Measurements from ENCODE around the gene MIX23.

Gene MIX23

GRCh38 chr3:122392868-122393844 is 10.1 kb upstream of the MIX23 start:
- H3K9ac ChIP-seq (ENCODE audit: low read depth, low read length) = no peak overlapping the region
- no peak overlapping the region for H3K4me3 ChIP-seq (ENCODE audit: low read depth, low read length)
- H3K4me1 ChIP-seq (ENCODE audit: control insufficient read depth, insufficient read depth, low read length) = 0 out of 2 replicates have a peak, but pooled peaks cover 3% of the 10 kb centered on the region
- H3K36me3 ChIP-seq (ENCODE audit: control insufficient read depth, insufficient read depth, low read length) = peaks cover 9% of the 10 kb centered on the region; the same call in 1 of the 2 replicates
- no peaks in the 10 kb centered on the region for H3K9me3 ChIP-seq (ENCODE audit: control insufficient read depth, insufficient read depth, low read length)
- no peaks in the 10 kb centered on the region for H3K27me3 ChIP-seq (ENCODE audit: control insufficient read depth, insufficient read depth, low read length)
- no peak overlapping the region for H3K27ac ChIP-seq (ENCODE audit: low read depth, low read length)

DNA sequence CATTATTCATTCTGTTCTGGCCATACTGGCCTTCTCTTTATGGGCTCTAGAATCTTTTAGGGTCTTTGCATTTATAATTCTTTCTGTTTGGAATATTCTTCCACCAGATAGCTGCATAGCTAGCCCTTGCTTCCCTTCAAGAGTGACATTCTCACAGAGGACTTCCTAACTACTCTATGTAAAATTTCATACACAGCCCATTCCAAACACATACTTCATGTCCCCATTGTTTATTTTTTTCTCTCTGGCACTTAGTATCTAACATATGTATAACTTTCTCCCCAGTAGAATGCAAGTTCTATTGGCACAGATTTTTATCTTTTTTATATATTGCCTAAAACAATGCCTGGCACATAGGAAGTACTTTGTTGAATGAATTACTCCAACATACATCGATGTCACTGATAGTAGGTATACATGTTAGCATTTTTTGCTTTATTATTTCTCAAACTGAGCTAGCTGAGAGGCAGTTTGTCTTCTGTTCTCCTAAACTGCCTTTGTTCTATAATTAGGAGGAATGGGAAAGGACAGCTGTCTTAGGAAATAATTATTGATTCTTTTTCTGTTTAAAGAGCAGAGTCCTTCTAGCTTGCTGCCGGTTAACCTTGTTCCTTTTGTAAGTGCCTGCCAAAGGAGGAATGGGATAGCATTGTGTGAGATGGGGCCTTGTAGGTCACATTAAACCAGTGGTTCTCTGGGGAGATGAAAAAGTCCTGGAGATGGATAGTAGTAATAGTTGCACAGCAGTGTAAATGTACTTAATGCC is 8.8 kb upstream of the MIX23 start:
- Histone ChIP-seq H3K27me3 (ENCODE audit: control insufficient read depth, insufficient read depth, low read length) (no peaks in the 10 kb centered on the region), H3K36me3 (ENCODE audit: control insufficient read depth, insufficient read depth, low read length) (peaks cover 9% of the 10 kb centered on the region; the same call in 1 of the 2 replicates), H3K9me3 (ENCODE audit: control insufficient read depth, insufficient read depth, low read length) (no peaks in the 10 kb centered on the region), H3K9ac (ENCODE audit: low read depth, low read length) (no peak overlapping the region), H3K4me3 (ENCODE audit: low read depth, low read length) (no peak overlapping the region), H3K4me1 (ENCODE audit: control insufficient read depth, insufficient read depth, low read length) (0 out of 2 replicates have a peak, but pooled peaks cover 3% of the 10 kb centered on the region), H3K27ac (ENCODE audit: low read depth, low read length) (no peak overlapping the region)

DNA sequence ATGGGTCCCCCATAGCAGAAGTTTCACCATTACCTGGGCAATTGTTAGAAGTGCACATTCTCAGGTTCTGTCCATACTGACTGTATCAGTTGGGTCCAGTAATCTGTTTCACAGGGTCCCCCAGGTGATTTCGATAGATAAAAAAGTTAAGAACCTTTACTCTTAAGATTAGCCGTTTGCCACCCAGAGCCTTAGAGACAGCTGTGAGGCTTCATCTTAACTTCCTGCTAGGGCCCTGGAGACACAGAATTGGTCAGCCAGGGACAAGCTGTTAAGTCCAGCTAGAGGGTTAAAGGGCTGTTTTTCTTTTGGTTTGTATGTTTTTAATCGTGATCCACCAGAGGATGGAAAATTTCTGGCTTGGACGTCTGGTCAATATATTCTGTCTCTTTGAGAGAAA is 7.6 kb upstream of the MIX23 start:
- Histone ChIP-seq H3K27ac (ENCODE audit: low read depth, low read length) (no peak overlapping the region), H3K4me3 (ENCODE audit: low read depth, low read length) (no peak overlapping the region), H3K9me3 (ENCODE audit: control insufficient read depth, insufficient read depth, low read length) (no peaks in the 10 kb centered on the region), H3K27me3 (ENCODE audit: control insufficient read depth, insufficient read depth, low read length) (no peaks in the 10 kb centered on the region), H3K4me1 (ENCODE audit: control insufficient read depth, insufficient read depth, low read length) (0 out of 2 replicates have a peak, but pooled peaks cover 3% of the 10 kb centered on the region), H3K36me3 (ENCODE audit: control insufficient read depth, insufficient read depth, low read length) (peaks cover 16% of the 10 kb centered on the region; the same call in 1 of the 2 replicates), H3K9ac (ENCODE audit: low read depth, low read length) (no peak overlapping the region)

GRCh38 chr3:122389892-122390291 is 6.9 kb upstream of the MIX23 start:
- Histone ChIP-seq H3K27me3 (ENCODE audit: control insufficient read depth, insufficient read depth, low read length) (no peaks in the 10 kb centered on the region), H3K4me1 (ENCODE audit: control insufficient read depth, insufficient read depth, low read length) (peaks cover 7% of the 10 kb centered on the region; the same call in 1 of the 2 replicates), H3K27ac (ENCODE audit: low read depth, low read length) (no peak overlapping the region), H3K36me3 (ENCODE audit: control insufficient read depth, insufficient read depth, low read length) (peaks cover 16% of the 10 kb centered on the region; the same call in 1 of the 2 replicates), H3K9me3 (ENCODE audit: control insufficient read depth, insufficient read depth, low read length) (no peaks in the 10 kb centered on the region), H3K4me3 (ENCODE audit: low read depth, low read length) (no peak overlapping the region), H3K9ac (ENCODE audit: low read depth, low read length) (no peak overlapping the region)

GRCh38 chr3:122389197-122389596 is 6.2 kb upstream of the MIX23 start:
- Histone ChIP-seq H3K27ac (ENCODE audit: low read depth, low read length) (no peak overlapping the region), H3K36me3 (ENCODE audit: control insufficient read depth, insufficient read depth, low read length) (peaks cover 16% of the 10 kb centered on the region; the same call in 1 of the 2 replicates), H3K9me3 (ENCODE audit: control insufficient read depth, insufficient read depth, low read length) (no peaks in the 10 kb centered on the region), H3K4me3 (ENCODE audit: low read depth, low read length) (no peak overlapping the region), H3K27me3 (ENCODE audit: control insufficient read depth, insufficient read depth, low read length) (no peaks in the 10 kb centered on the region), H3K4me1 (ENCODE audit: control insufficient read depth, insufficient read depth, low read length) (peaks cover 7% of the 10 kb centered on the region; the same call in 1 of the 2 replicates), H3K9ac (ENCODE audit: low read depth, low read length) (no peak overlapping the region)

DNA sequence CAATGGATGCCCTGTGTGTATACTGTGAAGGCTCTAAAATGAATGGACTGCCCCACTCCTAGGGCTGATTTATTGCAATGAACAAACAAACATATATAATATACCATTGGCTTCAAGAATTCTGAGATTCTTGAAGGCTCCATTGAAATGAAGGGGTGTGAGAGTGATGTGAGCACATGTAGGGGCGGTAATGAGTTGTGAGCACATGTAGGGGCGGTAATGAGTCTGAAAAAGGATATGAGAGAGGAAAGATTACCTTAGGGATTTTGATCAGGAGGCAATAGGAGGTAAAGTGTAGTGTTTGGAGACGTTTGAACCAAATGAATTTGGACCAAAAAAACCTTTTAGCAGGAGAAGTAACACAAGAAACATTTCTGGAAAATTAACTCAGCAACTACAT is 4.7 kb upstream of the MIX23 start:
- no peak overlapping the region for H3K9ac ChIP-seq (ENCODE audit: low read depth, low read length)
- H3K4me1 ChIP-seq (ENCODE audit: control insufficient read depth, insufficient read depth, low read length) = peaks cover 10% of the 10 kb centered on the region
- no peak overlapping the region for H3K4me3 ChIP-seq (ENCODE audit: low read depth, low read length)
- H3K27ac ChIP-seq (ENCODE audit: low read depth, low read length) = no peak overlapping the region
- no peaks in the 10 kb centered on the region for H3K9me3 ChIP-seq (ENCODE audit: control insufficient read depth, insufficient read depth, low read length)
- H3K36me3 ChIP-seq (ENCODE audit: control insufficient read depth, insufficient read depth, low read length) = peaks cover 7% of the 10 kb centered on the region; the same call in 1 of the 2 replicates
- H3K27me3 ChIP-seq (ENCODE audit: control insufficient read depth, insufficient read depth, low read length) = no peaks in the 10 kb centered on the region

DNA sequence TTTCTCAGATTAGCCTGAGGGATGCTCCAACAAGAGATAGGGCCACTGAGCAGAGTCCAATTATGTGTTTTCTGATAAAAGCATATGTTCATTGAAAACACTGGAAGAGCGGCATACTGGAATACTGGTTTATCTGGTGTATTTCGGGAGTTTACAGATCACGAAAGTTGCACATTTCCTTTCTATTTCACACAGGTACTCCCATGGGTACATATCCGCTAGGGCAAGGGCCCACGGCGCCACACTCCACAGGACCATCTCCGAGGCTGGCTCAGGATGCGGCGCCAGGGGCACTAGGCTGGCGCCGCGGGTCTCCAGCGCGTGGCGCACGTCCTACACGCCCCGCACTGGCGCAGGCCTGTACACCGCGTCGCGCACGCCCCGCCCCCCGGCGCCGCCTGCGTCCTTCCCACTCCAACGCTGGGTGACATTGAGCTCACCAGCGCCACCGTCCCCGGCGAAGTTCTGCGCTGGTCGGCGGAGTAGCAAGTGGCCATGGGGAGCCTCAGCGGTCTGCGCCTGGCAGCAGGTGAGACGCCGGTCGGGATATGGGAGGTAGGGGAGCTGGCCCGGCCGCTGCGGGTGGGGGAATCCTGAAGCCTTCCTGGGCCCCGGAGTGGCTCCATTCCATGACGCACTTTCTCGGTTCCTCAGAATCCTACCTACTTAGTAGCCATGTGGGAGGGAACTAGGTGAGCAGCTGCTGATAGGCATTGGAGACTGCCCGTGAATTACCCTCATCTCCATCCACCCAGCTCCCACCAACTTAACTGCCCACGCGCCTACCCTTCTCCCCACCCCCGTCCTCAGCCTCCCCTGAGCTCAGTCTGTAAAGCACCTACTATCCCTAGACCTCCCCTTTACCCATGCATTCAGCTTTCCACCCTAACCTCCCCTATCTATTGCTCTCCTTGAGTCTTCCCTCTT is 1.0 kb upstream of the MIX23 start, which contains the start of gene FAM162A:
Gene FAM162A, plus strand, starts transcription at position 412 of the 927 bp plus-strand sequence. Its CDS starts 84 bp downstream, at position 496.
- Histone ChIP-seq H3K9me3 (ENCODE audit: control insufficient read depth, insufficient read depth, low read length) (no peaks in the 10 kb centered on the region), H3K36me3 (ENCODE audit: control insufficient read depth, insufficient read depth, low read length) (peaks cover 17% of the 10 kb centered on the region), H3K4me3 (ENCODE audit: low read depth, low read length) (peak within 1 kb of the TSS; percentile 90), H3K4me1 (ENCODE audit: control insufficient read depth, insufficient read depth, low read length) (peaks cover 10% of the 10 kb centered on the region), H3K27ac (ENCODE audit: low read depth, low read length) (peak within 1 kb of the TSS; percentile 91), H3K9ac (ENCODE audit: low read depth, low read length) (peak within 1 kb of the TSS; percentile 90), H3K27me3 (ENCODE audit: control insufficient read depth, insufficient read depth, low read length) (no peaks in the 10 kb centered on the region)

GRCh38 chr3:122377975-122378374 is 5.1 kb downstream of the MIX23 start:
- peaks cover 19% of the 10 kb centered on the region for H3K36me3 ChIP-seq (ENCODE audit: control insufficient read depth, insufficient read depth, low read length)
- no peaks in the 10 kb centered on the region for H3K4me1 ChIP-seq (ENCODE audit: control insufficient read depth, insufficient read depth, low read length)
- H3K27ac ChIP-seq (ENCODE audit: low read depth, low read length) = no peak overlapping the region
- no peaks in the 10 kb centered on the region for H3K9me3 ChIP-seq (ENCODE audit: control insufficient read depth, insufficient read depth, low read length)
- no peaks in the 10 kb centered on the region for H3K27me3 ChIP-seq (ENCODE audit: control insufficient read depth, insufficient read depth, low read length)
- no peak overlapping the region for H3K9ac ChIP-seq (ENCODE audit: low read depth, low read length)
- H3K4me3 ChIP-seq (ENCODE audit: low read depth, low read length) = no peak overlapping the region

GRCh38 chr3:122374034-122374433 is 9.0 kb downstream of the MIX23 start:
- Histone ChIP-seq H3K9ac (ENCODE audit: low read depth, low read length) (no peak overlapping the region), H3K4me1 (ENCODE audit: control insufficient read depth, insufficient read depth, low read length) (no peaks in the 10 kb centered on the region), H3K27ac (ENCODE audit: low read depth, low read length) (no peak overlapping the region), H3K4me3 (ENCODE audit: low read depth, low read length) (no peak overlapping the region), H3K9me3 (ENCODE audit: control insufficient read depth, insufficient read depth, low read length) (no peaks in the 10 kb centered on the region), H3K36me3 (ENCODE audit: control insufficient read depth, insufficient read depth, low read length) (peaks cover 38% of the 10 kb centered on the region), H3K27me3 (ENCODE audit: control insufficient read depth, insufficient read depth, low read length) (no peaks in the 10 kb centered on the region)

DNA sequence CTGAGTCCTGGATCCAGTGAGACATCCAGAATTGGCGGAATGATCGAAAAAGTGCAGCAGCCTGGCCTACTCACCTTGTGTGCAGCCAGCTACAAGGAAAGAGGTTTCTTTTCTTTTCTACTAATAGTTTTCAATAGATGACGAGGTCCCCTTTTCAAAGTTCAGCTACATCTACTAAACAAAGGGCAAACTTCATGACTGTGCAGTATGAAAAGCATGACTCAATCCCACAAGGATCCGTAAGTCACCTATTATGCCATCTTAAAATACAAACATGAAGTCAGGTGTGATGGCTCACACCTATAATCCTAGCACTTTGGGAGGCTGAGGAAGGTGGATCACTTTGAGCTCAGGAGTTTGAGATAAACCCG is 16.7 kb downstream of the MIX23 start:
- Histone ChIP-seq H3K9me3 (ENCODE audit: control insufficient read depth, insufficient read depth, low read length) (no peaks in the 10 kb centered on the region), H3K9ac (ENCODE audit: low read depth, low read length) (no peak overlapping the region), H3K4me3 (ENCODE audit: low read depth, low read length) (no peak overlapping the region), H3K36me3 (ENCODE audit: control insufficient read depth, insufficient read depth, low read length) (peaks cover 96% of the 10 kb centered on the region), H3K27ac (ENCODE audit: low read depth, low read length) (no peak overlapping the region), H3K27me3 (ENCODE audit: control insufficient read depth, insufficient read depth, low read length) (no peaks in the 10 kb centered on the region), H3K4me1 (ENCODE audit: control insufficient read depth, insufficient read depth, low read length) (peaks cover 9% of the 10 kb centered on the region)
